Ovary (tissue), 3 donors: ENCODE measurements around the gene KCNQ5.

Experiments used
- EP300 ChIP-seq: sonication (generic); formaldehyde crosslinking; IDR thresholded peaks from one replicate; pipeline ENCODE4 v1.6.1; 2017; ENCODE audit warnings: antibody characterized with exemption
- POLR2A ChIP-seq: fragments of 450-650 bp; IDR thresholded peaks from one replicate; pipeline ENCODE4 v1.6.1; 2017; ENCODE audit warnings: antibody characterized with exemption, mild to moderate bottlenecking, moderate library complexity
- TF ChIP-seq, protein P1 (sequence below), 3 donors: fragments of 450-650 bp in 2 of 3; fragments of 200-600 bp in 1 of 3; IDR thresholded peaks; one replicate each; pipeline versions ENCODE4 v1.5.1 to v1.8.0; 2016 to 2022; ENCODE audit warnings: antibody characterized with exemption in 3 of 3, mild to moderate bottlenecking in 1 of 3
- donor health status: DM: no; HTN: no; CAD: no.

DNA sequence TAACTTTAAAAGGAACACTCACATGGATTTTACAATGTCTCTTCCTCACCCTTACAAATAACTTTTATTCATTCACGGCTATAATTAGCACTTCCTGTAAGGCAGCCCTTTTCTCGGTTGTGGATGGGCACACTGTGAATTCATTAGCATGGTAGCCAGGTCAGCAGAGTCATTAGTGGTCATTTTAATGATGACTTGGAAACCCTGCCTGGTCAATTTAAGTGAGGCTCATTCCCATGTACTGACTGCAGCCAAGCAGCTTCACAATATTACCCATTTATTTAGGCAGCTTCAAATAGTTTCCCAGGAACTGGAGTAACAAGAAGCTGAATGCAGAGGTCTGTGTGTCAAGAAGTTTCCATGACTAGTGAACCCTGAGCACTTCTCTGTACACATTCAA is 354.6 kb downstream of the KCNQ5 start:
- TF ChIP-seq, protein P1, sequence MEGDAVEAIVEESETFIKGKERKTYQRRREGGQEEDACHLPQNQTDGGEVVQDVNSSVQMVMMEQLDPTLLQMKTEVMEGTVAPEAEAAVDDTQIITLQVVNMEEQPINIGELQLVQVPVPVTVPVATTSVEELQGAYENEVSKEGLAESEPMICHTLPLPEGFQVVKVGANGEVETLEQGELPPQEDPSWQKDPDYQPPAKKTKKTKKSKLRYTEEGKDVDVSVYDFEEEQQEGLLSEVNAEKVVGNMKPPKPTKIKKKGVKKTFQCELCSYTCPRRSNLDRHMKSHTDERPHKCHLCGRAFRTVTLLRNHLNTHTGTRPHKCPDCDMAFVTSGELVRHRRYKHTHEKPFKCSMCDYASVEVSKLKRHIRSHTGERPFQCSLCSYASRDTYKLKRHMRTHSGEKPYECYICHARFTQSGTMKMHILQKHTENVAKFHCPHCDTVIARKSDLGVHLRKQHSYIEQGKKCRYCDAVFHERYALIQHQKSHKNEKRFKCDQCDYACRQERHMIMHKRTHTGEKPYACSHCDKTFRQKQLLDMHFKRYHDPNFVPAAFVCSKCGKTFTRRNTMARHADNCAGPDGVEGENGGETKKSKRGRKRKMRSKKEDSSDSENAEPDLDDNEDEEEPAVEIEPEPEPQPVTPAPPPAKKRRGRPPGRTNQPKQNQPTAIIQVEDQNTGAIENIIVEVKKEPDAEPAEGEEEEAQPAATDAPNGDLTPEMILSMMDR (IDR thresholded peaks at IDR 0.05), result no peak
- TF ChIP-seq POLR2A (no peak), EP300 (no peak)
